AG09309 (cell line): Measurements from ENCODE around the gene LIMCH1.
A peak's percentile ranks its signal among the peaks of the same experiment; 100 is the strongest.
"Not testable (repeated sequence)": the region's sequence is repeated elsewhere in the genome, so short reads cannot be mapped to it uniquely, and the experiment has no call there.

Source experiments
- DNase-seq: peaks from one replicate; pipeline ENCODE4 v3.0.0-alpha.2; 2010; ENCODE audit warnings: low read depth
- H3K4me3 ChIP-seq: 2 replicates; pipeline ENCODE4 v1.5.1; 2011; ENCODE audit warnings: mild to moderate bottlenecking, low read depth, low read length, moderate library complexity; ENCODE audit not compliant: control insufficient read depth
- CTCF ChIP-seq: IDR thresholded peaks from 2 replicates; pipeline ENCODE4 v1.5.1; 2011; ENCODE audit warnings: mild to moderate bottlenecking, low read depth, low read length, inconsistent platforms; ENCODE audit not compliant: insufficient read depth, control insufficient read depth; ENCODE audit errors: missing control alignments

The LIMCH1 gene

GRCh38 chr4:41709844-41710481 lies 172.0 kb downstream of the LIMCH1 start:
- TF ChIP-seq CTCF, result no peak
- peak; percentile 35 for DNase-seq
- no peak overlapping the region for H3K4me3 ChIP-seq

GRCh38 chr4:41711654-41712053 lies 173.7 kb downstream of the LIMCH1 start:
- not testable (repeated sequence) for DNase-seq

GRCh38 chr4:41712425-41712824 lies 174.5 kb downstream of the LIMCH1 start:
- no peak for TF ChIP-seq CTCF
- DNase-seq, result no peak
- no peak overlapping the region for H3K4me3 ChIP-seq

More at GRCh38 chr4:41711654-41712053, 173.7 kb downstream of the LIMCH1 start:
- H3K4me3 ChIP-seq, result not testable (repeated sequence)

GRCh38 chr4:41713768-41714167 lies 175.8 kb downstream of the LIMCH1 start:
- no peak for DNase-seq
- no peak for TF ChIP-seq CTCF
- no peak overlapping the region for H3K4me3 ChIP-seq

GRCh38 chr4:41714364-41715000 lies 176.5 kb downstream of the LIMCH1 start:
- TF ChIP-seq CTCF, result no peak
- no peak for DNase-seq
- H3K4me3 ChIP-seq, result no peak overlapping the region

- DNase-seq, result no peak
- no peak for TF ChIP-seq CTCF
- no peak overlapping the region for H3K4me3 ChIP-seq
These were observed 177.2 kb downstream of the LIMCH1 start for GRCh38 chr4:41715155-41715554.

- TF ChIP-seq CTCF, result no peak
- DNase-seq, result no peak
- no peak overlapping the region for H3K4me3 ChIP-seq
These were observed 180.9 kb downstream of the LIMCH1 start for GRCh38 chr4:41718907-41719306.
